K562 (cell line): ENCODE data around the gene C17orf114.
A peak's percentile ranks its signal among the peaks of the same experiment; 100 is the strongest.

Experiments
- BRD4 ChIP-seq: fragments of 200-600 bp; sonication (generic); IDR thresholded peaks from 2 replicates; pipeline ENCODE4 v1.6.1; 2017; ENCODE audit warnings: inconsistent platforms
- FOXM1 ChIP-seq, 2 experiments: fragments of 450-650 bp in 1 of 2; sonication (generic) in 1 of 2; formaldehyde crosslinking in 1 of 2; IDR thresholded peaks; 2 replicates each; pipeline versions ENCODE4 v1.6.1 to v1.9.0; 2017 to 2022; ENCODE audit warnings: low read depth in 2 of 2, mild to moderate bottlenecking in 2 of 2, missing genetic modification reagents in 1 of 2, moderate library complexity in 1 of 2
- KAT2B ChIP-seq: IDR thresholded peaks from one replicate; pipeline ENCODE4 v1.6.1; 2012; ENCODE audit warnings: low read depth, mild to moderate bottlenecking, control low read depth, inconsistent platforms, low read length, moderate library complexity
- MEF2D ChIP-seq: conservative IDR thresholded peaks from 2 replicates; pipeline ENCODE4 v1.6.1; 2016; ENCODE audit warnings: low read depth, missing genetic modification characterization, missing compliant biosample characterization
- NR2F6 ChIP-seq: fragments of 450-650 bp; formaldehyde crosslinking; IDR thresholded peaks from 2 replicates; pipeline ENCODE4 v1.4.0; 2020; ENCODE audit warnings: mild to moderate bottlenecking
- SIN3B ChIP-seq: fragments of 450-650 bp; IDR thresholded peaks from 2 replicates; pipeline ENCODE4 v1.6.1; 2017; ENCODE audit warnings: low read depth, mild to moderate bottlenecking, moderate library complexity
- SPI1 ChIP-seq: IDR thresholded peaks from 2 replicates; pipeline ENCODE4 v1.6.1; 2011; ENCODE audit warnings: low read depth, low read length, control low read depth, borderline replicate concordance
- STAT6 ChIP-seq: sonication (generic); formaldehyde crosslinking; IDR thresholded peaks from 2 replicates; pipeline ENCODE4 v1.8.1; 2023; ENCODE audit warnings: mild to moderate bottlenecking, missing genetic modification reagents
- TGIF2 ChIP-seq: sonication (generic); formaldehyde crosslinking; IDR thresholded peaks from 2 replicates; pipeline ENCODE4 v1.8.1; 2022; ENCODE audit warnings: mild to moderate bottlenecking, missing genetic modification reagents, moderate library complexity
- THAP7 ChIP-seq: fragments of 250-450 bp; sonication (Bioruptor Pico); IDR thresholded peaks from 2 replicates; pipeline ENCODE4 v1.5.0; 2021
- TSHZ1 ChIP-seq: fragments of 250-450 bp; sonication (Bioruptor Pico); IDR thresholded peaks from 2 replicates; pipeline ENCODE4 v1.4.0; 2020; ENCODE audit warnings: mild to moderate bottlenecking, moderate library complexity
- ZNF224 ChIP-seq: sonication (generic); formaldehyde crosslinking; IDR thresholded peaks from 2 replicates; pipeline ENCODE4 v1.8.0; 2022; ENCODE audit warnings: mild to moderate bottlenecking, missing genetic modification reagents
- ZNF408 ChIP-seq: fragments of 250-450 bp; sonication (Bioruptor Pico); IDR thresholded peaks from 2 replicates; pipeline ENCODE4 v1.4.0; 2020; ENCODE audit warnings: low read depth, mild to moderate bottlenecking, moderate library complexity
- ZNF707 ChIP-seq: fragments of 250-450 bp; sonication (Bioruptor Pico); conservative IDR thresholded peaks from 2 replicates; pipeline ENCODE4 v1.8.0; 2022; ENCODE audit warnings: inconsistent platforms, mild to moderate bottlenecking, moderate library complexity
- ZNF764 ChIP-seq: fragments of 250-450 bp; sonication (Bioruptor Pico); IDR thresholded peaks from 2 replicates; pipeline ENCODE4 v1.4.0; 2020; ENCODE audit warnings: low read depth, mild to moderate bottlenecking, moderate library complexity
- ZZZ3 ChIP-seq: fragments of 450-650 bp; IDR thresholded peaks from 2 replicates; pipeline ENCODE4 v1.6.1; 2016; ENCODE audit warnings: antibody characterized with exemption, mild to moderate bottlenecking, moderate library complexity
- TF ChIP-seq, protein P1 (sequence below): sonication (generic); formaldehyde crosslinking; IDR thresholded peaks from 2 replicates; pipeline ENCODE4 v1.8.1; 2022; ENCODE audit warnings: missing genetic modification reagents
- TF ChIP-seq, protein P2 (sequence below), 2 experiments: IDR thresholded peaks; 2 replicates each; pipeline ENCODE4 v1.6.1; 2011; ENCODE audit warnings: borderline replicate concordance in 1 of 2, control low read depth in 1 of 2, low read depth in 1 of 2, low read length in 1 of 2, mild to moderate bottlenecking in 1 of 2, mixed read lengths in 1 of 2, moderate library complexity in 1 of 2; ENCODE audit not compliant: insufficient read depth in 1 of 2, insufficient read length in 1 of 2, poor library complexity in 1 of 2, severe bottlenecking in 1 of 2; ENCODE audit errors: extremely low read depth in 1 of 2

The C17orf114 gene

GRCh38 chr17:4789951-4790704 lies 12.0 kb downstream of the C17orf114 start (continued):
- no peak for TF ChIP-seq FOXM1 (IDR thresholded peaks at IDR 0.05; ENCODE audit: low read depth)
- TF ChIP-seq FOXM1 (CRISPR knock-in tag; IDR thresholded peaks at IDR 0.05; ENCODE audit: low read depth): peak; percentile 40; the same call in 1 of the 2 replicates
- TF ChIP-seq THAP7 (CRISPR knock-in tag): 0 out of 2 replicates have a peak, but pooled peaks have one; percentile 12
- peak; percentile 85 for TF ChIP-seq KAT2B
- TF ChIP-seq, protein P1, sequence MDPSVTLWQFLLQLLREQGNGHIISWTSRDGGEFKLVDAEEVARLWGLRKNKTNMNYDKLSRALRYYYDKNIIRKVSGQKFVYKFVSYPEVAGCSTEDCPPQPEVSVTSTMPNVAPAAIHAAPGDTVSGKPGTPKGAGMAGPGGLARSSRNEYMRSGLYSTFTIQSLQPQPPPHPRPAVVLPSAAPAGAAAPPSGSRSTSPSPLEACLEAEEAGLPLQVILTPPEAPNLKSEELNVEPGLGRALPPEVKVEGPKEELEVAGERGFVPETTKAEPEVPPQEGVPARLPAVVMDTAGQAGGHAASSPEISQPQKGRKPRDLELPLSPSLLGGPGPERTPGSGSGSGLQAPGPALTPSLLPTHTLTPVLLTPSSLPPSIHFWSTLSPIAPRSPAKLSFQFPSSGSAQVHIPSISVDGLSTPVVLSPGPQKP (CRISPR knock-in tag): no peak
- TF ChIP-seq MEF2D: no peak
- peak; percentile 56; the same call in 1 of the 2 replicates for TF ChIP-seq ZNF224 (CRISPR knock-in tag)
- TF ChIP-seq ZNF707 (CRISPR knock-in tag): no peak
- TF ChIP-seq, protein P2, sequence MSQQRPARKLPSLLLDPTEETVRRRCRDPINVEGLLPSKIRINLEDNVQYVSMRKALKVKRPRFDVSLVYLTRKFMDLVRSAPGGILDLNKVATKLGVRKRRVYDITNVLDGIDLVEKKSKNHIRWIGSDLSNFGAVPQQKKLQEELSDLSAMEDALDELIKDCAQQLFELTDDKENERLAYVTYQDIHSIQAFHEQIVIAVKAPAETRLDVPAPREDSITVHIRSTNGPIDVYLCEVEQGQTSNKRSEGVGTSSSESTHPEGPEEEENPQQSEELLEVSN (IDR thresholded peaks at IDR 0.05; ENCODE audit: borderline replicate concordance in 1 of 2, extremely low read depth in 1 of 2, insufficient read depth in 1 of 2, insufficient read length in 1 of 2, low read depth in 1 of 2, low read length in 1 of 2, poor library complexity in 1 of 2, severe bottlenecking in 1 of 2): peak in 1 of 2 experiments; percentile 72
- TF ChIP-seq ZNF764: peak; percentile 75; the same call in 1 of the 2 replicates
- peak; percentile 84 for TF ChIP-seq TGIF2 (CRISPR knock-in tag)
- no peak for TF ChIP-seq ZZZ3
- TF ChIP-seq BRD4: no peak
- TF ChIP-seq TSHZ1 (CRISPR knock-in tag): no peak
- no peak for TF ChIP-seq STAT6 (CRISPR knock-in tag)
- no peak for TF ChIP-seq ZNF408
- no peak for TF ChIP-seq SPI1
- no peak for TF ChIP-seq NR2F6 (CRISPR knock-in tag)
- TF ChIP-seq SIN3B: peak; percentile 60
